Sigmoid colon (tissue), 7 donors: Measurements from ENCODE around the gene NDUFB8. TPM values are rescaled to one million over a fixed set of nuclear protein-coding genes. Genes with fewer than 3 reads are reported as not detected.

Experiments
- DNase-seq: peaks from one replicate; pipeline ENCODE4 v3.0.0-alpha.2; 2019
- H3K27ac ChIP-seq, 4 donors: fragments of 200-600 bp; sonication (generic); one replicate each; pipeline ENCODE4 v1.5.1; 2016 to 2019; ENCODE audit warnings: mild to moderate bottlenecking in 1 of 4
- H3K27me3 ChIP-seq, 3 donors: fragments of 200-600 bp; sonication (generic); one replicate each; pipeline ENCODE4 v1.5.1; 2019; ENCODE audit warnings: mild to moderate bottlenecking in 1 of 3
- H3K36me3 ChIP-seq, 4 donors: fragments of 200-600 bp; sonication (generic); one replicate each; pipeline ENCODE4 v1.5.1; 2016 to 2019
- H3K4me1 ChIP-seq, 4 donors: fragments of 200-600 bp; sonication (generic); one replicate each; pipeline ENCODE4 v1.5.1; 2017 to 2019
- H3K4me3 ChIP-seq, 4 donors: fragments of 200-600 bp; sonication (generic); one replicate each; pipeline ENCODE4 v1.5.1; 2017 to 2019; ENCODE audit warnings: mild to moderate bottlenecking in 2 of 4, moderate library complexity in 1 of 4
- H3K9me3 ChIP-seq, 4 donors: fragments of 200-600 bp in 3 of 4; sonication (generic) in 3 of 4; one replicate each; pipeline versions ENCODE4 v1.5.1 to v1.6.1; 2013 to 2019
- EP300 ChIP-seq, 4 donors: sonication (generic); formaldehyde crosslinking; IDR thresholded peaks; one replicate each; pipeline ENCODE4 v1.6.1; 2017; ENCODE audit warnings: antibody characterized with exemption in 4 of 4
- POLR2A ChIP-seq, 2 donors: fragments of 450-650 bp; IDR thresholded peaks; one replicate each; pipeline ENCODE4 v1.6.1; 2016; ENCODE audit warnings: antibody characterized with exemption in 2 of 2, mild to moderate bottlenecking in 2 of 2, moderate library complexity in 2 of 2
- POLR2AphosphoS5 ChIP-seq, 4 donors: sonication (generic); formaldehyde crosslinking; IDR thresholded peaks; one replicate each; pipeline ENCODE4 v1.6.1; 2017; ENCODE audit warnings: antibody characterized with exemption in 4 of 4
- WGBS, 2 donors: extraction: QIAGEN DNeasy Blood & Tissue Kit; methylation state at CpG; one replicate each; pipeline ENCODE4 v1.1.7; 2013; 5-methylcytosine and 5-hydroxymethylcytosine counted together
- intact Hi-C: fragments of 100-400 bp; cut with DNase I; formaldehyde crosslinking; loops from one replicate; pipeline ENCODE4 v1.15.1; 2023
- polyA plus RNA-seq, 3 donors: library from polyadenylated mRNA; stranded (reverse); fragments of 200-250 nt; gene quantifications; one replicate each; pipeline ENCODE4 v1.2.3, GENCODE V29; 2013
- total RNA-seq, 4 donors: library from RNA; depleted of rRNA; stranded (reverse); fragments of >200 nt; gene quantifications; one replicate each; pipeline ENCODE4 v1.1.0, GENCODE V29; 2016
- TF ChIP-seq, protein P1 (sequence below), 4 experiments: fragments of 450-650 bp in 3 of 4; fragments of 200-600 bp in 1 of 4; IDR thresholded peaks; one replicate each; pipeline ENCODE4 v1.5.1; 2016 to 2019; ENCODE audit warnings: antibody characterized with exemption in 4 of 4, mild to moderate bottlenecking in 3 of 4, moderate library complexity in 2 of 4
- donor health status: healthy with polysubstance abuse.
- donor health status: Bipolar disorder and iron deficiency.
- donor health status: healthy.

Gene NDUFB8
- total and polyA plus RNA-seq, 7 donors, result 232 to 449 (median 359) TPM

GRCh38 chr10:100566561-100566960, 36.9 kb upstream of the NDUFB8 start:
- no peak for DNase-seq
- no peak for TF ChIP-seq EP300 (IDR thresholded peaks at IDR 0.05)
- peaks cover 23 to 100% (median 70%) of the 10 kb centered on the region in 3 donors for H3K27me3 ChIP-seq
- H3K4me3 ChIP-seq, result no peak overlapping the region
- H3K27ac ChIP-seq, result no peak overlapping the region
- no peaks in the 10 kb centered on the region for H3K36me3 ChIP-seq
- WGBS, 2 donors, result 37 to 64% methylated on average over 3 of the region's 3 CpGs
- intact Hi-C loops, result no loop called here
- H3K9me3 ChIP-seq, result no peaks in the 10 kb centered on the region
- H3K4me1 ChIP-seq, result peaks cover 0 to 13% (median 11%) of the 10 kb centered on the region in 4 donors

DNA sequence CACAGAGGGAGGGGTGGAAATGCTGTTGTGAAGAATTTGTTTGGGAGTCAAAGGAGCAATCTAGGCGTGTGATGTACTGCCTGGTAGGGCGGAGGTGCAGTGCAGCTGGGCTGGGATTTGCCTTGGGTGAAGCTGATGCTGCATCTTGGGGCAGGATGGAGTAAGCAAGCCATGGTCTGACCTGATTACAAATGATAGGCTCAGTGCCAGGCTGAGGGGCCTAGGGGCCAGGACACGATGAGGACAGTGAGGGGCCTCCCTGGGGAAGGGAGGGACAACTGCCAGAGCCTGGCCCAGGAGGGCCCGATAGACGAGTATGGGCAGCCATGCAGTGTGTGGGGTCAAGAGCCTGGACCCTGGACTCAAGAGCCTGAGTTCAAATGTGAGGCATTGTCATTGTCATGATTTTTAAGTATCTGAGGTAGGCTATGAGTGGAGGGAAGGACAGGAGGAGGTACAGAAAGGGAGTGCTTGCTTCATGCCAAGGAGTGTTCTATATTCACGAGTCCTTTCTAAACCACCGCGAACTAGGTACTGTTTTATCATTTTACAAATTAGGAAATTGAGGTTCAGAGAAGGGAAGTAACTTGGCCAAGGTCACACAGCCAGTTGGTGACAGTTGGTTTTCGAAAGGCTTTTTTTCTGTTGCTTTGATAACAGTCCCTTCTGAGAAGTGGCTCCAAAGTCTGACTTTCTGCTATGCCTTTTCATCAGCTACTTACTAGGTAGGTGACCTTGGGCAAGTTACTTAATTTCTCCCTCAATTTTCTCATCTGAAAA, 35.7 kb upstream of the NDUFB8 start:
- TF ChIP-seq POLR2AphosphoS5 (IDR thresholded peaks at IDR 0.05) (no peak), POLR2A (IDR thresholded peaks at IDR 0.05) (no peak), EP300 (IDR thresholded peaks at IDR 0.05) (no peak)
- TF ChIP-seq, protein P1, sequence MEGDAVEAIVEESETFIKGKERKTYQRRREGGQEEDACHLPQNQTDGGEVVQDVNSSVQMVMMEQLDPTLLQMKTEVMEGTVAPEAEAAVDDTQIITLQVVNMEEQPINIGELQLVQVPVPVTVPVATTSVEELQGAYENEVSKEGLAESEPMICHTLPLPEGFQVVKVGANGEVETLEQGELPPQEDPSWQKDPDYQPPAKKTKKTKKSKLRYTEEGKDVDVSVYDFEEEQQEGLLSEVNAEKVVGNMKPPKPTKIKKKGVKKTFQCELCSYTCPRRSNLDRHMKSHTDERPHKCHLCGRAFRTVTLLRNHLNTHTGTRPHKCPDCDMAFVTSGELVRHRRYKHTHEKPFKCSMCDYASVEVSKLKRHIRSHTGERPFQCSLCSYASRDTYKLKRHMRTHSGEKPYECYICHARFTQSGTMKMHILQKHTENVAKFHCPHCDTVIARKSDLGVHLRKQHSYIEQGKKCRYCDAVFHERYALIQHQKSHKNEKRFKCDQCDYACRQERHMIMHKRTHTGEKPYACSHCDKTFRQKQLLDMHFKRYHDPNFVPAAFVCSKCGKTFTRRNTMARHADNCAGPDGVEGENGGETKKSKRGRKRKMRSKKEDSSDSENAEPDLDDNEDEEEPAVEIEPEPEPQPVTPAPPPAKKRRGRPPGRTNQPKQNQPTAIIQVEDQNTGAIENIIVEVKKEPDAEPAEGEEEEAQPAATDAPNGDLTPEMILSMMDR (IDR thresholded peaks at IDR 0.05), result no peak
- no peak overlapping the region for H3K27ac ChIP-seq
- H3K9me3 ChIP-seq, result no peaks in the 10 kb centered on the region
- no peak for DNase-seq
- no peak overlapping the region for H3K4me3 ChIP-seq
- intact Hi-C loops, result no loop called here
- H3K4me1 ChIP-seq, result peaks cover 0 to 13% (median 11%) of the 10 kb centered on the region in 4 donors
- H3K36me3 ChIP-seq, result peaks cover 0 to 2% (median 0%) of the 10 kb centered on the region in 4 donors
- WGBS, 2 donors, result 59 to 74% methylated on average over 9 of the region's 9 CpGs
- peaks cover 23 to 100% (median 74%) of the 10 kb centered on the region in 3 donors for H3K27me3 ChIP-seq

GRCh38 chr10:100562008-100562672, 32.5 kb upstream of the NDUFB8 start:
- intact Hi-C loops, result loop anchor here (5.0 kb wide), 1 partner anchor 180 kb away; no protein-coding TSS in a partner anchor
- peaks cover 0 to 13% (median 11%) of the 10 kb centered on the region in 4 donors for H3K4me1 ChIP-seq
- 7 to 13% methylated on average over 62 of the region's 62 CpGs for WGBS, 2 donors
- no peaks in the 10 kb centered on the region for H3K9me3 ChIP-seq
- TF ChIP-seq POLR2AphosphoS5 (IDR thresholded peaks at IDR 0.05) (peak in 1 of 4 donors; percentile 26), POLR2A (IDR thresholded peaks at IDR 0.05) (no peak), EP300 (IDR thresholded peaks at IDR 0.05) (no peak)
- TF ChIP-seq, protein P1 (IDR thresholded peaks at IDR 0.05), result peak; percentile 39 to 61 (median 50)
- peak overlapping the region in 1 of 4 donors; percentile 7 for H3K4me3 ChIP-seq
- peaks cover 19 to 68% (median 54%) of the 10 kb centered on the region in 3 donors for H3K27me3 ChIP-seq
- DNase-seq, result peak; percentile 67
- peaks cover 0 to 32% (median 0%) of the 10 kb centered on the region in 4 donors for H3K36me3 ChIP-seq
- H3K27ac ChIP-seq, result no peak overlapping the region

GRCh38 chr10:100561005-100561404, 31.3 kb upstream of the NDUFB8 start:
- intact Hi-C loops, result loop anchor here (5.0 kb wide), 1 partner anchor 181 kb away; no protein-coding TSS in a partner anchor
- H3K27ac ChIP-seq, result no peak overlapping the region
- H3K27me3 ChIP-seq, result peaks cover 19 to 56% (median 42%) of the 10 kb centered on the region in 3 donors
- H3K4me3 ChIP-seq, result no peak overlapping the region
- H3K9me3 ChIP-seq, result no peaks in the 10 kb centered on the region
- DNase-seq, result no peak
- H3K36me3 ChIP-seq, result peaks cover 0 to 36% (median 1%) of the 10 kb centered on the region in 4 donors
- 49 to 65% methylated on average over 2 of the region's 2 CpGs for WGBS, 2 donors
- H3K4me1 ChIP-seq, result peaks cover 0 to 13% (median 11%) of the 10 kb centered on the region in 4 donors
- TF ChIP-seq, protein P1 (IDR thresholded peaks at IDR 0.05), result no peak
- TF ChIP-seq POLR2A (IDR thresholded peaks at IDR 0.05), result no peak
- no peak for TF ChIP-seq EP300 (IDR thresholded peaks at IDR 0.05)
- no peak for TF ChIP-seq POLR2AphosphoS5 (IDR thresholded peaks at IDR 0.05)

GRCh38 chr10:100560248-100560647, 30.6 kb upstream of the NDUFB8 start:
- Histone ChIP-seq H3K4me3 (no peak overlapping the region), H3K9me3 (no peaks in the 10 kb centered on the region), H3K4me1 (peaks cover 0 to 13% (median 11%) of the 10 kb centered on the region in 4 donors), H3K27me3 (peaks cover 16 to 49% (median 35%) of the 10 kb centered on the region in 3 donors), H3K36me3 (peaks cover 0 to 44% (median 1%) of the 10 kb centered on the region in 4 donors), H3K27ac (no peak overlapping the region)
- TF ChIP-seq, protein P1 (IDR thresholded peaks at IDR 0.05), result no peak
- TF ChIP-seq EP300 (IDR thresholded peaks at IDR 0.05) (no peak), POLR2A (IDR thresholded peaks at IDR 0.05) (no peak), POLR2AphosphoS5 (IDR thresholded peaks at IDR 0.05) (no peak)
- WGBS, 2 donors, result 94 to 99% methylated on average over 1 of the region's 1 CpG
- DNase-seq, result no peak
- intact Hi-C loops, result loop anchor here (5.0 kb wide), 1 partner anchor 182 kb away; no protein-coding TSS in a partner anchor
